GM10248 (cell line): ENCODE data around the gene MS4A6A.

ENCODE experiments used
- CTCF ChIA-PET: fragments of 300-600 bp; sonication (Branson Sonifier 250); formaldehyde crosslinking; extraction: SDS; loops from one replicate; lab custom pipeline; 2021; ENCODE audit warnings: antibody characterized with exemption; lab: Yijun Ruan, JAX
- POLR2A ChIA-PET: fragments of 350-650 bp; sonication (Branson Sonifier 250); formaldehyde crosslinking; extraction: SDS; loops from one replicate; lab custom pipeline; 2020; ENCODE audit warnings: antibody characterized with exemption; lab: Yijun Ruan, JAX
- DNase-seq: peaks from one replicate; pipeline ENCODE4 v3.0.0; 2012; ENCODE audit errors: extremely low spot score
- TF ChIP-seq, protein P1 (sequence below): IDR thresholded peaks from 2 replicates; pipeline ENCODE4 v1.5.1; 2012; ENCODE audit warnings: mild to moderate bottlenecking, low read depth; ENCODE audit errors: extremely low read depth, missing control alignments, control extremely low read depth

Gene MS4A6A

DNA sequence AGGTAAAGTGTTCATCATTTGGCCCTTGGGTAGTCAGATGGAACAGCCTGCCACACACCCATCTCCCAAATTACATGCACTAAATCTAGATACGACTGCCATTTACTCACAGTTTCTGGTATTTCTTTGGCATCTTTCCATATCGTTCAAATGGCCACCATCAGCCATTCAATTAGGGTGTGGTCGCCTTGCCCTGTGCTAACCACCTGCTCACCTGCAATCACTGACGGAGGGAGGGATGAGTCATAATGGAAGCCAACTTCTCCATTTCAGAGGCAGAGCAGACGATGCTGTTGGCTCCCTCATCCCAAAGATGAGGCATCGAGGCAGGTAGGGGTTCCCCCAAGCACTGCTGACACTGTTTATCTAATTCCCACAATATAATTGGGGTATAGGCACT, 14.6 kb downstream of the MS4A6A start:
- ChIA-PET POLR2A (no interaction called here), CTCF (interaction anchor here (0.8 kb wide), 1 partner anchor 15 kb away, joined by 3 read pairs; the partner anchor contains the start of gene MS4A6A)
- no peak for DNase-seq
- TF ChIP-seq, protein P1, sequence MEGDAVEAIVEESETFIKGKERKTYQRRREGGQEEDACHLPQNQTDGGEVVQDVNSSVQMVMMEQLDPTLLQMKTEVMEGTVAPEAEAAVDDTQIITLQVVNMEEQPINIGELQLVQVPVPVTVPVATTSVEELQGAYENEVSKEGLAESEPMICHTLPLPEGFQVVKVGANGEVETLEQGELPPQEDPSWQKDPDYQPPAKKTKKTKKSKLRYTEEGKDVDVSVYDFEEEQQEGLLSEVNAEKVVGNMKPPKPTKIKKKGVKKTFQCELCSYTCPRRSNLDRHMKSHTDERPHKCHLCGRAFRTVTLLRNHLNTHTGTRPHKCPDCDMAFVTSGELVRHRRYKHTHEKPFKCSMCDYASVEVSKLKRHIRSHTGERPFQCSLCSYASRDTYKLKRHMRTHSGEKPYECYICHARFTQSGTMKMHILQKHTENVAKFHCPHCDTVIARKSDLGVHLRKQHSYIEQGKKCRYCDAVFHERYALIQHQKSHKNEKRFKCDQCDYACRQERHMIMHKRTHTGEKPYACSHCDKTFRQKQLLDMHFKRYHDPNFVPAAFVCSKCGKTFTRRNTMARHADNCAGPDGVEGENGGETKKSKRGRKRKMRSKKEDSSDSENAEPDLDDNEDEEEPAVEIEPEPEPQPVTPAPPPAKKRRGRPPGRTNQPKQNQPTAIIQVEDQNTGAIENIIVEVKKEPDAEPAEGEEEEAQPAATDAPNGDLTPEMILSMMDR, result no peak

DNA sequence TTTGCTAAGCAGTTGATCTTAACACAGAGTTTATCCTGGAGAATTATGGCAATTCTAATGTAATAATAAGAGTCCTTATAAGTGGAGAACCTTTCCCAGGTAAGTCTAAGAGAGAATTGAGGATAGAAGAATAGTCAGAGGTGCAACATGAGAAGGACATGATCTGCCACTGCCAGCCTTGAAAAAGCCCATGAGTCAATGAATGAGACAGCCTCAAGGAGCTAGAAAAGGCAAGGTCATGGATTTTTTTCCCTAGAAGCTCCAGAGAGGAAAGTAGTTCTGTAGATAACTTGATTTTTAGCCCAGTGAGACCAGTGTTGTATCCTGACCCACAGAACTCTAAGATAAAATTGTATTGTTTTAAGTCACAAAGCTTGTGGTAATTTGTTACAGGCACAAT, 16.9 kb downstream of the MS4A6A start:
- TF ChIP-seq, protein P1, result no peak
- CTCF ChIA-PET, result interaction anchor here (1.0 to 1.3 kb wide), 2 partner anchors 14 to 29 kb away, joined by 3 read pairs; no protein-coding TSS in a partner anchor
- POLR2A ChIA-PET, result no interaction called here
- DNase-seq, result no peak

DNA sequence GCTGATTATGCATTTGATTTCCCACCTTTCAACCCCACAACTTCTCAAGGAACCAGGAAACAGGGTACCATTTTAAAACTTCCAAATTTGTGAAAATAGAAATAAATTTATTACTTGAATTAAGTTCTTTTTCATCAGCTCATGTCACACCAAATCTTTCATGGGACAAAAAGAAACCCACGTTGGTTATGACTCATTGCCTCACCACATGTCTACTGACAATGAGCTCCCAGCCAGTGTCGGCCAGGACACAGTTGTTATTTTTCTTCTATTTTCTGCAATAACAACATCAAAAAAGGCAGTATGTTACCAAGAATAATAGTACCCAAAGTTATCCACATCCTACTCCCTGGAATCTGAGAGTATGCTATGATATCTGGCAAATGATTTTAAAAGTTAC, 17.3 kb downstream of the MS4A6A start:
- POLR2A ChIA-PET, result no interaction called here
- DNase-seq, result no peak
- CTCF ChIA-PET, result interaction anchor here (1.0 to 1.3 kb wide), 2 partner anchors 15 to 29 kb away, joined by 3 read pairs; no protein-coding TSS in a partner anchor
- TF ChIP-seq, protein P1, result no peak

- DNase-seq, result no peak
- TF ChIP-seq, protein P1, result no peak
- ChIA-PET POLR2A (no interaction called here), CTCF (interaction anchor here (1.3 kb wide), 1 partner anchor 8 kb away, joined by 4 read pairs; no protein-coding TSS in a partner anchor)
These were observed 18.3 kb downstream of the MS4A6A start for GRCh38 chr11:60164550-60165075.

GRCh38 chr11:60161766-60162165, 21.1 kb downstream of the MS4A6A start:
- POLR2A ChIA-PET, result no interaction called here
- CTCF ChIA-PET, result no interaction called here
- no peak for DNase-seq
- TF ChIP-seq, protein P1, result no peak

DNA sequence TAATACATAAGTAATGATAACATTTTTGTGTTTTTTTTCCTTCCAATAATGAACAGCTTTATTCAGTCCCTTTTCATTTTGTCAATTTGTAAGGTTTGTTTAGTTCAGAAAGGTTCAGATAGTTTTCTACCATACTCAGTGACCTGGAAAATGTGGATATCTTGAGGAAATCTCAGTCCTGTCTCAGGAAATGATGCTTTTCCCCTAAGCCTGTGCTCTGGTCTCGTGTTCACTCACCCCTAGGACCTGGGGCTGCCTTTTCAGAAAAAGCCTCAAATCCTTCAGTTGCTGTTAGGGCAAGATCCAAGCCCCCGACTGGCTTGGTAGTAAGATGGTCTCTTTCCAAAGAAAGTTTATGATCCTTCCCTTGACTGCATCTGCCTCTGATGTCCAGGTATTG, 21.8 kb downstream of the MS4A6A start:
- no peak for DNase-seq
- CTCF ChIA-PET, result no interaction called here

More for the DNA sequence above, 21.8 kb downstream of the MS4A6A start:
- TF ChIP-seq, protein P1, result no peak
- POLR2A ChIA-PET, result no interaction called here
